Transverse colon (tissue), 4 donors: ENCODE results near the gene CIT. TPM values are rescaled to one million over a fixed set of nuclear protein-coding genes. Genes with fewer than 3 reads are reported as not detected.
"Not testable (repeated sequence)": the region's sequence is repeated elsewhere in the genome, so short reads cannot be mapped to it uniquely, and the experiment has no call there.

ENCODE experiments used
- DNase-seq: peaks from one replicate; pipeline ENCODE4 v3.0.0-alpha.2; 2019
- H3K27ac ChIP-seq, 4 donors: fragments of 200-600 bp; sonication (generic); 2 replicates each; pipeline ENCODE4 v1.5.1; 2016 to 2018; ENCODE audit warnings: inconsistent platforms in 4 of 4
- H3K27me3 ChIP-seq: fragments of 200-600 bp; sonication (generic); 2 replicates; pipeline ENCODE4 v1.5.1; 2017; ENCODE audit warnings: inconsistent platforms
- H3K36me3 ChIP-seq, 4 donors: fragments of 200-600 bp; sonication (generic); 2 replicates each; pipeline ENCODE4 v1.5.1; 2017 to 2019; ENCODE audit warnings: inconsistent platforms in 4 of 4
- H3K4me1 ChIP-seq, 4 donors: fragments of 200-600 bp; sonication (generic); 2 replicates each; pipeline ENCODE4 v1.5.1; 2017 to 2020; ENCODE audit warnings: inconsistent platforms in 4 of 4
- H3K4me3 ChIP-seq, 4 donors: fragments of 200-600 bp; sonication (generic); 1 replicate in 1 of 4; 2 replicates in 3 of 4; pipeline versions ENCODE4 v1.5.1 to v1.6.1; 2017 to 2019; ENCODE audit warnings: inconsistent platforms in 4 of 4
- H3K9me3 ChIP-seq, 2 donors: fragments of 200-600 bp; sonication (generic); 2 replicates each; pipeline ENCODE4 v1.5.1; 2017 to 2019; ENCODE audit warnings: inconsistent platforms in 2 of 2
- EP300 ChIP-seq: sonication (generic); formaldehyde crosslinking; IDR thresholded peaks from one replicate; pipeline ENCODE4 v1.6.1; 2017; ENCODE audit warnings: antibody characterized with exemption, low read depth
- POLR2A ChIP-seq: fragments of 450-650 bp; IDR thresholded peaks from one replicate; pipeline ENCODE4 v1.6.1; 2016; ENCODE audit warnings: antibody characterized with exemption, mild to moderate bottlenecking, moderate library complexity
- POLR2AphosphoS5 ChIP-seq, 3 donors: sonication (generic); formaldehyde crosslinking; IDR thresholded peaks; one replicate each; pipeline ENCODE4 v1.6.1; 2016; ENCODE audit warnings: antibody characterized with exemption in 3 of 3
- WGBS, 2 donors: methylation state at CpG; one replicate each; pipeline ENCODE4 v1.1.5; 2018; ENCODE audit warnings: low coverage in 1 of 2; 5-methylcytosine and 5-hydroxymethylcytosine counted together
- in situ Hi-C, 4 donors: fragments of 200-750 bp; cut with MboI; loops; one replicate each; pipeline versions ENCODE4 v1.15.0 to v1.15.1; 2017; ENCODE audit warnings: low sequenced_read_pairs in 3 of 4, low pct_ligation_motif_present in 1 of 4, low pct_unique_long_range_greater_than_20kb in 1 of 4
- intact Hi-C: fragments of 100-400 bp; cut with DNase I; formaldehyde crosslinking; loops from one replicate; pipeline ENCODE4 v1.15.1; 2023; ENCODE audit warnings: low total_unique reads
- total RNA-seq, 4 donors: library from RNA; depleted of rRNA; stranded (reverse); fragments of >200 nt; gene quantifications; one replicate each; pipeline ENCODE4 v1.1.0, GENCODE V29; 2016
- TF ChIP-seq, protein P1 (sequence below), 5 experiments: fragments of 200-600 bp in 3 of 5; fragments of 450-650 bp in 2 of 5; sonication (generic) in 3 of 5; IDR thresholded peaks; 1 replicate in 2 of 5; 2 replicates in 3 of 5; pipeline ENCODE4 v1.5.1; 2016 to 2017; ENCODE audit warnings: antibody characterized with exemption in 5 of 5, inconsistent platforms in 3 of 5, mild to moderate bottlenecking in 2 of 5, moderate library complexity in 1 of 5

Gene CIT
- total RNA-seq, 4 donors from 2014 or later, result 1.1 to 51.1 (median 7.1) TPM

GRCh38 chr12:119902084-119902509 lies 25.0 kb upstream of the CIT start:
- TF ChIP-seq, protein P1, sequence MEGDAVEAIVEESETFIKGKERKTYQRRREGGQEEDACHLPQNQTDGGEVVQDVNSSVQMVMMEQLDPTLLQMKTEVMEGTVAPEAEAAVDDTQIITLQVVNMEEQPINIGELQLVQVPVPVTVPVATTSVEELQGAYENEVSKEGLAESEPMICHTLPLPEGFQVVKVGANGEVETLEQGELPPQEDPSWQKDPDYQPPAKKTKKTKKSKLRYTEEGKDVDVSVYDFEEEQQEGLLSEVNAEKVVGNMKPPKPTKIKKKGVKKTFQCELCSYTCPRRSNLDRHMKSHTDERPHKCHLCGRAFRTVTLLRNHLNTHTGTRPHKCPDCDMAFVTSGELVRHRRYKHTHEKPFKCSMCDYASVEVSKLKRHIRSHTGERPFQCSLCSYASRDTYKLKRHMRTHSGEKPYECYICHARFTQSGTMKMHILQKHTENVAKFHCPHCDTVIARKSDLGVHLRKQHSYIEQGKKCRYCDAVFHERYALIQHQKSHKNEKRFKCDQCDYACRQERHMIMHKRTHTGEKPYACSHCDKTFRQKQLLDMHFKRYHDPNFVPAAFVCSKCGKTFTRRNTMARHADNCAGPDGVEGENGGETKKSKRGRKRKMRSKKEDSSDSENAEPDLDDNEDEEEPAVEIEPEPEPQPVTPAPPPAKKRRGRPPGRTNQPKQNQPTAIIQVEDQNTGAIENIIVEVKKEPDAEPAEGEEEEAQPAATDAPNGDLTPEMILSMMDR (IDR thresholded peaks at IDR 0.05), result peak; percentile 67 to 80 (median 70)
- TF ChIP-seq POLR2A (no peak), EP300 (no peak), POLR2AphosphoS5 (IDR thresholded peaks at IDR 0.05) (no peak)
- no peaks in the 10 kb centered on the region for H3K9me3 ChIP-seq
- in situ Hi-C loops, result no loop called here
- no peak overlapping the region for H3K27ac ChIP-seq
- H3K36me3 ChIP-seq, result no peaks in the 10 kb centered on the region
- H3K27me3 ChIP-seq, result no peaks in the 10 kb centered on the region
- intact Hi-C loops, result no loop called here
- no peaks in the 10 kb centered on the region for H3K4me1 ChIP-seq
- H3K4me3 ChIP-seq, result no peak overlapping the region
- 1 to 8% methylated on average over 2 to 5 of the region's 5 CpGs for WGBS, 2 donors
- DNase-seq, result peak; percentile 68

DNA sequence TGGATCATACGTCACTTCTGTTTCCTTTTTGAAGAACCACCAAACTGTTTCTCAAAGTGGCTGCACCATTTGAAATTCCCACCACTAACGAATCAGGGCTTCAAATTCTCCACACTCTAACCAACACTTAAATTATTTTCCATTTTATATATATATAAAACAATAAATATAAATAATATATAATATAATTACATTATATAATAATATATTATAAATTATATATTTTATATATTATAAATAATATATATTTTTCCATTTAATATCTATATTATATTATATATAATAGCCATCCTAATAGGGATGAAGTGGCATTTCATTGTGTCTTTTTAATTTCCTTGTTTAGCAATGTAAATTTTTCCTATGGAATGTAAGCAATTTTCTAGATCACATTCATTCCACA lies 24.6 kb upstream of the CIT start:
- Histone ChIP-seq H3K4me3 (no peak overlapping the region), H3K27me3 (no peaks in the 10 kb centered on the region), H3K4me1 (no peaks in the 10 kb centered on the region), H3K27ac (no peak overlapping the region), H3K9me3 (no peaks in the 10 kb centered on the region), H3K36me3 (no peaks in the 10 kb centered on the region)
- TF ChIP-seq EP300 (no peak), POLR2A (no peak), POLR2AphosphoS5 (IDR thresholded peaks at IDR 0.05) (no peak)
- TF ChIP-seq, protein P1 (IDR thresholded peaks at IDR 0.05), result no peak
- intact Hi-C loops (no loop called here), in situ Hi-C loops (no loop called here)
- 33 to 55% methylated on average over 1 to 2 of the region's 2 CpGs for WGBS, 2 donors
- no peak for DNase-seq

- TF ChIP-seq POLR2AphosphoS5 (IDR thresholded peaks at IDR 0.05) (no peak), EP300 (no peak), POLR2A (no peak)
- TF ChIP-seq, protein P1 (IDR thresholded peaks at IDR 0.05), result no peak
- in situ Hi-C loops, result no loop called here
- 29 to 45% methylated on average over 1 of the region's 1 CpG for WGBS, 2 donors
Measured at GRCh38 chr12:119894916-119895315, 17.8 kb upstream of the CIT start.

GRCh38 chr12:119892611-119893010 lies 15.5 kb upstream of the CIT start:
- in situ Hi-C loops, H3K27ac ChIP-seq, H3K36me3 ChIP-seq, H3K9me3 ChIP-seq, H3K4me1 ChIP-seq, intact Hi-C loops, DNase-seq, H3K4me3 ChIP-seq, H3K27me3 ChIP-seq: not testable (repeated sequence)
- WGBS, 2 donors, result 32% methylated on average over 1 of the region's 1 CpG; no CpG with 5 or more reads in 1 of the 2 donors

More at GRCh38 chr12:119894916-119895315, 17.8 kb upstream of the CIT start:
- Histone ChIP-seq H3K27ac (no peak overlapping the region), H3K36me3 (no peaks in the 10 kb centered on the region), H3K4me1 (no peaks in the 10 kb centered on the region), H3K27me3 (peaks cover 5% of the 10 kb centered on the region), H3K9me3 (no peaks in the 10 kb centered on the region), H3K4me3 (no peak overlapping the region)
- no peak for DNase-seq
- intact Hi-C loops, result no loop called here

DNA sequence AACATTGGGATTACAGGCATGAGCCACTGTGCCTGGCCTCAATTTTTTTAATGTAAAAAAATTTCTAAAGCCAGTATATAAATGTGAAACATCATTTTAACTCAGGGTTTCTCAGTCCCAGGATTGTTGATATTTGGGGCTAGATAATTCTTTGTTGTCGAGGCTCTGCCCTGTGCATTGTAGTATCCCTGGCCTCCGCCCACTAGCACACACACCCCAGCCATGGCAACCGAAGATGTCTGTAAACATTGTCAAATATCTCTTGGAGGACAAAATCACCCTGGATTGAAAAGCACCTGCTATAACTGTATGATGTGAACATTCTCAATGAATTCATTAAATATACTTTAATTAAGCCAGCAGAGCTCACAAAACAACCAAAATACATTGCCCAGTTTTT lies 8.4 kb upstream of the CIT start:
- no peak overlapping the region for H3K27ac ChIP-seq
- in situ Hi-C loops (no loop called here), intact Hi-C loops (no loop called here)
- H3K4me3 ChIP-seq, result no peak overlapping the region
- TF ChIP-seq, protein P1 (IDR thresholded peaks at IDR 0.05), result no peak
- TF ChIP-seq POLR2A, result no peak
- H3K4me1 ChIP-seq, result no peaks in the 10 kb centered on the region
- 0 to 55% methylated on average over 1 to 3 of the region's 3 CpGs for WGBS, 2 donors
- no peaks in the 10 kb centered on the region for H3K36me3 ChIP-seq
- H3K27me3 ChIP-seq, result no peaks in the 10 kb centered on the region
- no peaks in the 10 kb centered on the region for H3K9me3 ChIP-seq
- DNase-seq, result no peak

GRCh38 chr12:119883791-119884190 lies 6.7 kb upstream of the CIT start:
- 54 to 78% methylated on average over 2 to 4 of the region's 4 CpGs for WGBS, 2 donors
- H3K27ac ChIP-seq, H3K36me3 ChIP-seq, H3K4me3 ChIP-seq, intact Hi-C loops, in situ Hi-C loops, DNase-seq, H3K9me3 ChIP-seq, H3K27me3 ChIP-seq, H3K4me1 ChIP-seq: not testable (repeated sequence)
